T-helper 2 cell (primary cell): ENCODE data around the gene ZP3.
A peak's percentile ranks its signal among the peaks of the same experiment; 100 is the strongest.
"Not testable (repeated sequence)": the region's sequence is repeated elsewhere in the genome, so short reads cannot be mapped to it uniquely, and the experiment has no call there.

Experiments used
- DNase-seq, 5 experiments: peaks; one replicate each; pipeline versions ENCODE4 v3.0.0 to v3.0.0-alpha.2; 2012 to 2022

ZP3 gene

GRCh38 chr7:76442664-76443446 is 18.1 kb downstream of the ZP3 start:
- DNase-seq, result not testable (repeated sequence)

- peak in 1 of 5 experiments; percentile 13 for DNase-seq
Observed at GRCh38 chr7:76443846-76444245, 19.1 kb downstream of the ZP3 start.

GRCh38 chr7:76445577-76446008 is 20.8 kb downstream of the ZP3 start:
- DNase-seq, result peak in 1 of 5 experiments; percentile 50

- not testable (repeated sequence) for DNase-seq
Observed at GRCh38 chr7:76457017-76457416, 32.3 kb downstream of the ZP3 start.

- not testable (repeated sequence) for DNase-seq
Observed at GRCh38 chr7:76458504-76458903, 33.8 kb downstream of the ZP3 start.

- not testable (repeated sequence) for DNase-seq
Observed at GRCh38 chr7:76460767-76461166, 36.0 kb downstream of the ZP3 start.

- DNase-seq, result peak in 4 of 5 experiments; percentile 12 to 63 (median 18)
Observed at GRCh38 chr7:76461464-76462101, 36.8 kb downstream of the ZP3 start, which contains the start of gene DTX2. DTX2 (plus strand) TSS chr7:76461709; CDS start chr7:76480510, 18,801 bp downstream.

- not testable (repeated sequence) for DNase-seq
Observed at GRCh38 chr7:76462271-76462882, 37.6 kb downstream of the ZP3 start.

- DNase-seq, result not testable (repeated sequence)
Observed at GRCh38 chr7:76464959-76465358, 40.2 kb downstream of the ZP3 start.

GRCh38 chr7:76465950-76466349 is 41.2 kb downstream of the ZP3 start:
- DNase-seq, result not testable (repeated sequence)

GRCh38 chr7:76467743-76468404 is 43.1 kb downstream of the ZP3 start:
- not testable (repeated sequence) for DNase-seq

GRCh38 chr7:76471556-76472221 is 46.9 kb downstream of the ZP3 start:
- not testable (repeated sequence) for DNase-seq

- not testable (repeated sequence) for DNase-seq
Observed at GRCh38 chr7:76473097-76473496, 48.3 kb downstream of the ZP3 start.

- DNase-seq, result not testable (repeated sequence)
Observed at GRCh38 chr7:76476280-76476679, 51.5 kb downstream of the ZP3 start.

GRCh38 chr7:76476742-76477474 is 52.2 kb downstream of the ZP3 start:
- not testable (repeated sequence) for DNase-seq

GRCh38 chr7:76479628-76480027 is 54.9 kb downstream of the ZP3 start:
- not testable (repeated sequence) for DNase-seq

- not testable (repeated sequence) for DNase-seq
Observed at GRCh38 chr7:76480403-76481253, 55.9 kb downstream of the ZP3 start.

- not testable (repeated sequence) for DNase-seq
Observed at GRCh38 chr7:76482660-76483059, 57.9 kb downstream of the ZP3 start.

GRCh38 chr7:76483081-76483480 is 58.3 kb downstream of the ZP3 start:
- not testable (repeated sequence) for DNase-seq

GRCh38 chr7:76484456-76484855 is 59.7 kb downstream of the ZP3 start:
- DNase-seq, result not testable (repeated sequence)
